HepG2 (cell line): Measurements from ENCODE around the gene CHDH. TPM values are rescaled to one million over a fixed set of nuclear protein-coding genes. Genes with fewer than 3 reads are reported as not detected.

Experiments
- FOXO1 ChIP-seq: sonication (generic); formaldehyde crosslinking; IDR thresholded peaks from 2 replicates; pipeline ENCODE4 v1.4.0; 2020; ENCODE audit warnings: missing genetic modification reagents
- FOXP1 ChIP-seq, 2 experiments: fragments of 450-650 bp in 1 of 2; IDR thresholded peaks; 2 replicates each; pipeline ENCODE4 v1.6.1; 2017 to 2018; ENCODE audit warnings: antibody characterized with exemption in 1 of 2
- HOXA5 ChIP-seq: sonication (generic); formaldehyde crosslinking; IDR thresholded peaks from 2 replicates; pipeline ENCODE4 v1.4.0; 2020; ENCODE audit warnings: missing genetic modification reagents
- IKZF5 ChIP-seq: IDR thresholded peaks from 2 replicates; pipeline ENCODE4 v1.6.1; 2018; ENCODE audit warnings: missing genetic modification reagents, mild to moderate bottlenecking, missing compliant biosample characterization
- KDM4B ChIP-seq: sonication (generic); formaldehyde crosslinking; IDR thresholded peaks from 2 replicates; pipeline ENCODE4 v1.4.0; 2020; ENCODE audit warnings: missing genetic modification reagents
- LCORL ChIP-seq, 2 experiments: fragments of 450-650 bp in 1 of 2; sonication (generic) in 1 of 2; formaldehyde crosslinking in 1 of 2; IDR thresholded peaks; 2 replicates each; pipeline versions ENCODE4 v1.5.0 to v1.6.1; 2017 to 2020; ENCODE audit warnings: antibody characterized with exemption in 1 of 2, missing genetic modification reagents in 1 of 2
- MATR3 ChIP-seq: sonication (generic); formaldehyde crosslinking; IDR thresholded peaks from 2 replicates; pipeline ENCODE4 v1.4.0; 2020; ENCODE audit warnings: missing genetic modification reagents
- MEIS2 ChIP-seq: sonication (generic); formaldehyde crosslinking; IDR thresholded peaks from 2 replicates; pipeline ENCODE4 v1.9.0; 2021; ENCODE audit warnings: mild to moderate bottlenecking, missing genetic modification reagents
- NFE2L1 ChIP-seq: sonication (generic); formaldehyde crosslinking; IDR thresholded peaks from 2 replicates; pipeline ENCODE4 v1.4.0; 2020; ENCODE audit warnings: missing genetic modification reagents, mild to moderate bottlenecking, borderline replicate concordance
- PRMT3 ChIP-seq: sonication (generic); formaldehyde crosslinking; IDR thresholded peaks from 2 replicates; pipeline ENCODE4 v1.8.1; 2022; ENCODE audit warnings: low read depth, mild to moderate bottlenecking, moderate library complexity, missing genetic modification reagents, borderline replicate concordance
- RFX5 ChIP-seq: IDR thresholded peaks from 2 replicates; pipeline ENCODE4 v1.6.1; 2011; ENCODE audit warnings: low read depth, low read length, improper control_type of control experiment
- SIX1 ChIP-seq: sonication (generic); formaldehyde crosslinking; IDR thresholded peaks from 2 replicates; pipeline ENCODE4 v1.4.0; 2020; ENCODE audit warnings: missing genetic modification reagents, borderline replicate concordance
- SOX5 ChIP-seq: IDR thresholded peaks from 2 replicates; pipeline ENCODE4 v1.6.1; 2016; ENCODE audit warnings: borderline replicate concordance
- ZBTB26 ChIP-seq: IDR thresholded peaks from 2 replicates; pipeline ENCODE4 v1.6.1; 2016; ENCODE audit warnings: missing compliant biosample characterization, missing genetic modification reagents, borderline replicate concordance
- ZNF354B ChIP-seq: sonication (generic); formaldehyde crosslinking; IDR thresholded peaks from 2 replicates; pipeline ENCODE4 v1.8.0; 2022; ENCODE audit warnings: mild to moderate bottlenecking, missing genetic modification reagents
- ZNF558 ChIP-seq: sonication (generic); formaldehyde crosslinking; IDR thresholded peaks from 2 replicates; pipeline ENCODE4 v1.9.0; 2022; ENCODE audit warnings: mild to moderate bottlenecking, missing genetic modification reagents, borderline replicate concordance
- ZNF572 ChIP-seq: sonication (generic); formaldehyde crosslinking; IDR thresholded peaks from 2 replicates; pipeline ENCODE4 v1.5.1; 2020; ENCODE audit warnings: mild to moderate bottlenecking, missing genetic modification reagents
- ZNF598 ChIP-seq: sonication (generic); formaldehyde crosslinking; IDR thresholded peaks from 2 replicates; pipeline ENCODE4 v1.5.1; 2020; ENCODE audit warnings: mild to moderate bottlenecking, missing genetic modification reagents, borderline replicate concordance
- polyA plus RNA-seq, 8 experiments: library from polyadenylated mRNA; depleted of rRNA in 3 of 8; stranded (reverse) in 7 of 8; unstranded in 1 of 8; fragments of >200 nt; fragmentation: Illumina TruSeq in 4 of 8; extraction: Trizol in 4 of 8; gene quantifications; 2 replicates each; pipeline versions ENCODE4 v1.2.1 to v1.2.3, GENCODE V29; 2011 to 2016; ENCODE audit warnings: low read depth in 4 of 8, missing spikeins in 1 of 8, mixed read lengths in 1 of 8; ENCODE audit not compliant: insufficient read depth in 1 of 8
- total RNA-seq, 5 experiments: library from RNA; depleted of rRNA; stranded (reverse); fragments of >200 nt; fragmentation: Illumina TruSeq; extraction: Trizol; gene quantifications; 2 replicates each; pipeline ENCODE4 v1.2.3, GENCODE V29; 2016; ENCODE audit warnings: low read depth in 1 of 5
- TF ChIP-seq, protein P1 (sequence below): sonication (generic); formaldehyde crosslinking; IDR thresholded peaks from 2 replicates; pipeline ENCODE4 v1.5.1; 2020; ENCODE audit warnings: missing genetic modification reagents, mild to moderate bottlenecking, borderline replicate concordance
- TF ChIP-seq, protein P2 (sequence below): IDR thresholded peaks from 2 replicates; pipeline ENCODE4 v1.6.1; 2016; ENCODE audit warnings: low read depth

Gene CHDH
- total and polyA plus RNA-seq, 2 of the 13 experiments (the other 11 are each of a cell fraction or from before 2014, with no cell fraction given): 28.1 to 48.9 TPM

DNA sequence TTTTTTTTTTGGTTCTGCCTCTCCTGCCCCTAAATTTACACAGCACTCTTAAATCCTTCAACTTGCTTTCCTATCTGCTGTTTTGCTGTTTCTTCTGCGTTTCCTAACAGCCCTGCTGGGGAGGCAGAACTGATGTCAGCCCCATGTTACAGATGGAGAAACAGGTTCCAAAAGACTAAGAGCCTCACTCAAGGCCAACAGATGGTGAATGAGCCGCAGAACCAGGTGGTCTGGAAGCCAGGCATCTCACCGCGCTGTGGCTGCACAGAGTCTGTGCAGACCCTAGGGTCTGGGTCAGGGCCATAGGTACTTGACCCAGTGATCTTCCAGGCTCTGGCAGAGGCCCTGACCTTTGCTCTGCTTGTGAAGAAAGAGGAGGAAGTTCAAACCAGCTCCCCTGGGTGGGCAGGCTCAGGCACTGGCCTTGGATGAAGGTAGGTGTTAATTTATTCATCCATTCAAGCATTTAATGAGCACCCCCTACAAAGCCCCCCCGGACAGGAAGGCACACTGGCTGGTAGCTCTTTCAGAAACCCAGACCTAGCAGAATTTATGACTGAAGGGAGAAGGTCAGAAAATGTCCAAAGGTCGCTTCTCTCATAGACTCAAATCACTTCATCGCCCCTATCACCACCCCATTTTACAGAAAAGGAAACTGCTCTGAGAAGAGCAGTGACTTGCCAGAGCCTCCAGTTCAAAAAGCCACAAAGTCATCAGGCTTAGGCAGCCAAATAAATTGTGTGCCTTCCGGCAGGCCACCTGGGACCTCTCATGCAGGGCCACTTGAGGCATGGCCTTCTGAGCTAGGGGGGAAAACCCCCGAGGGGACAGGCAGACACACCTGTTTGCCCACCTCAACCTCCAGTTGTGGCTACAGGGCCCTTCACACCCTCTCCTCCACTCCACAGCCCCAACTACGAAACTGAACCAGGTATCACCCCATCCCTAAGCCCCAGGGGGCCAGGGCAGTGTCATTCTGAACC lies 2.7 kb downstream of the CHDH start (continued):
- TF ChIP-seq FOXO1: peak; percentile 89
- TF ChIP-seq SOX5: no peak; the same call in 1 of the 2 replicates
- no peak for TF ChIP-seq RFX5
- TF ChIP-seq KDM4B (CRISPR knock-in tag): no peak; the same call in 1 of the 2 replicates
- no peak for TF ChIP-seq PRMT3 (CRISPR knock-in tag)
- TF ChIP-seq, protein P1, sequence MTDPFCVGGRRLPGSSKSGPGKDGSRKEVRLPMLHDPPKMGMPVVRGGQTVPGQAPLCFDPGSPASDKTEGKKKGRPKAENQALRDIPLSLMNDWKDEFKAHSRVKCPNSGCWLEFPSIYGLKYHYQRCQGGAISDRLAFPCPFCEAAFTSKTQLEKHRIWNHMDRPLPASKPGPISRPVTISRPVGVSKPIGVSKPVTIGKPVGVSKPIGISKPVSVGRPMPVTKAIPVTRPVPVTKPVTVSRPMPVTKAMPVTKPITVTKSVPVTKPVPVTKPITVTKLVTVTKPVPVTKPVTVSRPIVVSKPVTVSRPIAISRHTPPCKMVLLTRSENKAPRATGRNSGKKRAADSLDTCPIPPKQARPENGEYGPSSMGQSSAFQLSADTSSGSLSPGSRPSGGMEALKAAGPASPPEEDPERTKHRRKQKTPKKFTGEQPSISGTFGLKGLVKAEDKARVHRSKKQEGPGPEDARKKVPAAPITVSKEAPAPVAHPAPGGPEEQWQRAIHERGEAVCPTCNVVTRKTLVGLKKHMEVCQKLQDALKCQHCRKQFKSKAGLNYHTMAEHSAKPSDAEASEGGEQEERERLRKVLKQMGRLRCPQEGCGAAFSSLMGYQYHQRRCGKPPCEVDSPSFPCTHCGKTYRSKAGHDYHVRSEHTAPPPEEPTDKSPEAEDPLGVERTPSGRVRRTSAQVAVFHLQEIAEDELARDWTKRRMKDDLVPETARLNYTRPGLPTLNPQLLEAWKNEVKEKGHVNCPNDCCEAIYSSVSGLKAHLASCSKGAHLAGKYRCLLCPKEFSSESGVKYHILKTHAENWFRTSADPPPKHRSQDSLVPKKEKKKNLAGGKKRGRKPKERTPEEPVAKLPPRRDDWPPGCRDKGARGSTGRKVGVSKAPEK (CRISPR knock-in tag): no peak
- no peak for TF ChIP-seq ZNF572 (CRISPR knock-in tag)
- TF ChIP-seq IKZF5 (CRISPR knock-in tag): no peak
- no peak for TF ChIP-seq NFE2L1
- no peak; the same call in 1 of the 2 replicates for TF ChIP-seq SIX1 (CRISPR knock-in tag)
- no peak for TF ChIP-seq FOXP1 (IDR thresholded peaks at IDR 0.05)
- 0 out of 2 replicates have a peak, but pooled peaks have one; percentile 13 for TF ChIP-seq FOXP1 (CRISPR knock-in tag; IDR thresholded peaks at IDR 0.05)
- TF ChIP-seq LCORL (IDR thresholded peaks at IDR 0.05): peak; percentile 1; the same call in 1 of the 2 replicates
- no peak for TF ChIP-seq LCORL (CRISPR knock-in tag; IDR thresholded peaks at IDR 0.05)
- TF ChIP-seq, protein P2, sequence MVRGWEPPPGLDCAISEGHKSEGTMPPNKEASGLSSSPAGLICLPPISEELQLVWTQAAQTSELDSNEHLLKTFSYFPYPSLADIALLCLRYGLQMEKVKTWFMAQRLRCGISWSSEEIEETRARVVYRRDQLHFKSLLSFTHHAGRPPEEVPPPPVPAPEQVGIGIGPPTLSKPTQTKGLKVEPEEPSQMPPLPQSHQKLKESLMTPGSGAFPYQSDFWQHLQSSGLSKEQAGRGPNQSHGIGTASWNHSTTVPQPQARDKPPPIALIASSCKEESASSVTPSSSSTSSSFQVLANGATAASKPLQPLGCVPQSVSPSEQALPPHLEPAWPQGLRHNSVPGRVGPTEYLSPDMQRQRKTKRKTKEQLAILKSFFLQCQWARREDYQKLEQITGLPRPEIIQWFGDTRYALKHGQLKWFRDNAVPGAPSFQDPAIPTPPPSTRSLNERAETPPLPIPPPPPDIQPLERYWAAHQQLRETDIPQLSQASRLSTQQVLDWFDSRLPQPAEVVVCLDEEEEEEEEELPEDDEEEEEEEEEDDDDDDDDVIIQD: no peak
- TF ChIP-seq ZNF598 (CRISPR knock-in tag): no peak
- TF ChIP-seq MEIS2 (CRISPR knock-in tag): no peak
- TF ChIP-seq ZNF558: no peak
- no peak for TF ChIP-seq ZNF354B (CRISPR knock-in tag)
- no peak; the same call in 1 of the 2 replicates for TF ChIP-seq HOXA5 (CRISPR knock-in tag)
- TF ChIP-seq MATR3 (CRISPR knock-in tag): no peak
- no peak for TF ChIP-seq ZBTB26
